BJ (cell line): ENCODE measurements around the gene SMAD6. TPM values are rescaled to one million over a fixed set of nuclear protein-coding genes. Genes with fewer than 3 reads are reported as not detected.

Source experiments
- CTCF ChIA-PET: fragments of 350-600 bp; formaldehyde crosslinking; extraction: SDS; loops from one replicate; lab custom pipeline; 2021; ENCODE audit warnings: antibody characterized with exemption, inconsistent platforms; lab: Yijun Ruan, JAX
- POLR2A ChIA-PET: fragments of 300-600 bp; sonication (Branson Sonifier 250); formaldehyde crosslinking; extraction: SDS; loops from one replicate; lab custom pipeline; 2021; ENCODE audit warnings: antibody characterized with exemption; lab: Charles Lee
- DNase-seq: peaks from one replicate; pipeline ENCODE4 v3.0.0-alpha.2; 2011; ENCODE audit warnings: low read depth
- H3K27me3 ChIP-seq: 2 replicates; pipeline ENCODE4 v1.6.0; 2011; ENCODE audit warnings: low read length; ENCODE audit not compliant: control insufficient read depth, insufficient read depth
- H3K36me3 ChIP-seq: 2 replicates; pipeline ENCODE4 v1.5.1; 2011; ENCODE audit warnings: low read length; ENCODE audit not compliant: control insufficient read depth, insufficient read depth
- H3K4me3 ChIP-seq: 2 replicates; pipeline ENCODE4 v1.5.1; 2011; ENCODE audit warnings: low read depth, mild to moderate bottlenecking, control low read depth, low read length
- CTCF ChIP-seq: IDR thresholded peaks from 2 replicates; pipeline ENCODE4 v1.5.1; 2011; ENCODE audit warnings: low read depth, mild to moderate bottlenecking, control low read depth, inconsistent platforms, low read length, moderate library complexity; ENCODE audit not compliant: insufficient read depth
- polyA minus RNA-seq: library from RNA; depleted of rRNA, polyadenylated mRNA; stranded (reverse); fragments of >200 nt; gene quantifications from 2 replicates; pipeline ENCODE4 v1.2.3, GENCODE V29; 2011; rRNA and poly(A)+ RNA removed
- polyA plus RNA-seq: library from polyadenylated mRNA; depleted of rRNA; stranded (reverse); fragments of >200 nt; gene quantifications from 2 replicates; pipeline ENCODE4 v1.2.3, GENCODE V29; 2011; rRNA removed

SMAD6 gene
- polyA plus RNA-seq (2.5 and 3.8 TPM in 2 replicates), polyA minus RNA-seq (8.8 and 10.2 TPM in 2 replicates)

DNA sequence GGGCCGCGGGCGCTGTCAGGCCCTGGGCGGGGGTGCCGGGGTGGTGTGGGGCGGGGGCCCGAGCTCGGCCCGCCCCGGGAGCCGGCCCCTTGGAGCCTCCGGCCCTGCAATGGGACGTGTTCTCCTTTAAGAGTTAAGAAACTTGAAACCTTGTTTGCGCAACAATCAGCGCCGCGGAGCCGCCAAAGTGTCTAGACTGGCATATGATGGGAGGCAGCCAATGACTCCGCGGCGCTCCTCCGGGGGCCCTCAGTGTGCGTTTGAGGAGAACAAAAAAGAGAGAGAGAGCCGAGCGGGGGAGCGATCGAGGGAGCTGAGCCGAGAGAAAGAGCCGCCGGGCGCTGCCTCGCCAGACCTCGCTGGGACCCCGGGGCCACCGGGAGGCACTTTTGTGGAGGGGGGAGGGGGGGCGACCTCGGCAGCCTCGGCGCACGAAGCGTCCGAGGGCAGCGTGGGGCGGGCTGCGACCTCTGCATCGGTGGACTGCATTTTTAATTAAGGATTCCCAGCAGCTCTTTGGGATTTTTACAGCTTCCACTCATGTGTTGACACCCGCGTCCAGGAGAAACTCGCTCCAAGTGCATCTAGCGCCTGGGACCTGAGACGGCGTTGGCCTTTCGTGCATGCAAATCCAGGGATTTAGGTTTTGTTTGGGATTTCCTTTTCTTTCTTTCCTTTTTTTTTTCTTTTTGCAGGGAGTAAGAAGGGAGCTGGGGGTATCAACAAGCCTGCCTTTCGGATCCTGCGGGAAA is at the start of gene SMAD6:
TSS of gene SMAD6 (plus strand) at position 202 of the 752 bp plus-strand sequence. CDS start 1,023 bp downstream, outside the sequence.
- Histone ChIP-seq H3K36me3 (peaks cover 3% of the 10 kb centered on the region; the same call in 1 of the 2 replicates), H3K4me3 (peak within 1 kb of the TSS; percentile 82), H3K27me3 (no peaks in the 10 kb centered on the region)
- peak; percentile 92 for DNase-seq
- POLR2A ChIA-PET: interaction anchor here (1.0 to 1.1 kb wide), 2 partner anchors 71 to 149 kb away, joined by 3 to 4 read pairs; no protein-coding TSS in a partner anchor
- TF ChIP-seq CTCF: no peak
- CTCF ChIA-PET: interaction anchor here (0.7 to 13.6 kb wide), 16 partner anchors 10 to 159 kb away, joined by 3 to 155 read pairs (median 4); no protein-coding TSS in a partner anchor

DNA sequence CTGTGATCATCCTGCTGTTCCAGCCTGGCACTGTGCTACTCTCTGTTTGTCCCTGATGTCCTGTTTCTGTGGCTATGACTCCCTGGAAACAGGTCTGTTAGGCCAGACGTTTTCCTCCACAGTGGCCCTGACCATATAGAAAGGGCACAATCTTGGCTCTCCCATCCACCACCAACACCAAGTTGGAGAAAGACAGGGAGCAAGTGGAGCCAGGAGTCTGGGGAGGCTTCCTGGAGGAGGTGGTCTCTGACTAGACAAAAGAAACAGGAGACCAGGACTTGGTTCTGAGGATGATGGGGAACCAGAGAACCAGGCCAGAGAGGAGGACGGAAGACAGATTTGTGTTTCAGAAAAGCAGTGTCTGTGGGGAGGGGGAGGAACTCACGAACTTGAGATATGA is 49.2 kb upstream of the SMAD6 start:
- POLR2A ChIA-PET: no interaction called here
- DNase-seq: no peak
- Histone ChIP-seq H3K27me3 (no peaks in the 10 kb centered on the region; the same call in 1 of the 2 replicates), H3K36me3 (no peaks in the 10 kb centered on the region), H3K4me3 (no peak overlapping the region)
- no peak for TF ChIP-seq CTCF
- CTCF ChIA-PET: no interaction called here

DNA sequence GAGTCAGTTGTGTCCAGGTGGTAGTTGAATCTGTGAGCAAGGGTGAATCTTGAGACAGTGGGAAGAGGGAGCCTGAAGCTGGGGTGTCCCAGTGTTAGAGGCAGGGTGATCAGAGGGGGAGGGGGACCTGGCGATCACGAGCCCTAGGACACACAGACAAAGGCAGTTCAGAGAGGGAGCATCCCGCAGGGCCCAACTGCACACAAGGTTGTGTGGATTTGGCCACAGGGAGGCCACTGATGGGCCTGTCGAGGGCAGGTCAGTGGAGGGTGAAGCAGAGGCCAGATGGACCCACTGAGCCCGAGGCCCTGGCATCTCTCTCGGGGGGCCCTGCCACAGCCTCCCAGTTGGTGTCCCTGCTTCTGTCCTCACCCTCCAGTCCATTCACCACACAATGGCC is 48.6 kb upstream of the SMAD6 start:
- Histone ChIP-seq H3K36me3 (no peaks in the 10 kb centered on the region), H3K27me3 (no peaks in the 10 kb centered on the region; the same call in 1 of the 2 replicates), H3K4me3 (no peak overlapping the region)
- ChIA-PET CTCF (no interaction called here), POLR2A (no interaction called here)
- DNase-seq: no peak
- TF ChIP-seq CTCF: no peak

DNA sequence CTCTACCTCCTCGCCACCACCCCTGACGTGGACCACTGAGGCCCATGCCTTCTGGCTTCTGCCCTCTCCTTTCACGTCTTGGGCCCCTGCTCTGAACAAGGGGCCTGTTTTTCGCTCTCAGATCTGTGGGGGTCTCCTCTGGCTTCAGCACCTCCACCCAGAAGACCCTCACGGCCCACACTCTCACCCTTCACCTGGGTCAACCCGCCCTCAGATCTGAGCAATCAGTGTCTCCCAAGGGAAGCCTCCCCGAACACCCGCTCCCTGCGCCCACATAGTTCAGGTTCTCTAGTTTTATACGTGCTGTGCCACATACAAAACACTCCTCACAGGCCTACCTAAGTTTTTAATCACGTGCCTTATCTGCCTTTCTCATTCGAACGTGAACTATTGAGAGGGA is 48.2 kb upstream of the SMAD6 start:
- ChIA-PET POLR2A (no interaction called here), CTCF (no interaction called here)
- no peak for TF ChIP-seq CTCF

DNA sequence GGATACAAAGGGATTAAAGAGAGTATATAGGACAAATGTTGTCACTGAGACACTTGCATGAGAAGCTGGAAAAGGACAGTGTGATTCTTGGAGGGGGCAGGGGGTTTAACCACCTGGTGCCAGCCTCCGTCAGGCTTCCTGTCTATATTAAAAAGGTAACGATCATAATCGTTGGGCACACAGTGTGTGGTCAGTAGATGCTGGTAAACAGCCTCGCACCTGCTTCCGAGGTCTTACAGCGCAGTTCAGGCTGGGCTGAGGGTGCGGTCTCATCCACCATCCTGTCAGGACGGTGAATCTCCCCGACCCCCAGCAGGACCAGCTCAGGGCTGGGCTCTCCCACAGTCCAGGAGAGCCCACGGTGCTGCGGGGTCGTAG is 47.7 kb upstream of the SMAD6 start:
- H3K27me3 ChIP-seq: no peaks in the 10 kb centered on the region; the same call in 1 of the 2 replicates
- ChIA-PET POLR2A (no interaction called here), CTCF (no interaction called here)
- no peak overlapping the region for H3K4me3 ChIP-seq
- no peak for TF ChIP-seq CTCF
- no peak for DNase-seq
- H3K36me3 ChIP-seq: no peaks in the 10 kb centered on the region

More for the DNA sequence above, 48.2 kb upstream of the SMAD6 start:
- Histone ChIP-seq H3K27me3 (no peaks in the 10 kb centered on the region; the same call in 1 of the 2 replicates), H3K4me3 (no peak overlapping the region), H3K36me3 (no peaks in the 10 kb centered on the region)
- no peak for DNase-seq
